ENCODE results near the gene ABCA10. TPM values are rescaled to one million over a fixed set of nuclear protein-coding genes. Genes with fewer than 3 reads are reported as not detected.

The ABCA10 gene
- total and polyA plus RNA-seq, 2 of the 13 experiments (the other 11 are each of a cell fraction or from before 2014, with no cell fraction given), result 0.02 to 0.08 TPM

DNA sequence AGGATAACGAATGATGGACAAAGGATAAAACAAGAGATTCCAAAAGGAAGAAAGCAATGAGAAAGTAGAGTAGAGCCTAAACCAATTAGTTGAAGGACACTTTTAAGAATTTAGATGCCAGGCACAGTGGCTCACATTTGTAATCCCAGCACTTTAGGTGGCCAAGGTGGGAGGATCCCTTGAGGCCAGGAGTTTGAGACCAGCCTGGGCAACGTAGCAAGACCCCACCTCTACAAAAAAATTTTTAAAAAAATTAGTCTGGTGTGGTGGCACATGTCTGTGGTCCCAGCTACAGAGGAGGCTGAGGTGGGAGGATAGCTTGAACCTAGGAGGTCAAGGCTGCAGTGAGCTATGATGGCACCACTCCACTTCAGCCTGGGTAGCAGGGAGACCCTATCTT lies 20.0 kb downstream of the ABCA10 start:
- intact Hi-C loops (cut with micrococcal nuclease; ENCODE audit: unreplicated experiment), result no loop called here
- H3K4me1 ChIP-seq (ENCODE audit: insufficient read depth, low read length), result no peaks in the 10 kb centered on the region
- no peaks in the 10 kb centered on the region for H3K36me3 ChIP-seq (replicated peaks in 1 of 2; ENCODE audit: control insufficient read depth in 1 of 2, insufficient read depth in 2 of 2, low read length in 2 of 2)
- BruUV-seq (replicated peaks), result no TSS peak
- no peak overlapping the region for H3K9ac ChIP-seq (ENCODE audit: insufficient read depth, low read depth, low read length)
- no peak overlapping the region for H3K27ac ChIP-seq (ENCODE audit: extremely low read length, insufficient read depth, low read length)
- H3K4me2 ChIP-seq (ENCODE audit: low read depth, low read length), result no peak overlapping the region
- POLR2A ChIA-PET, result no interaction called here
- no peaks in the 10 kb centered on the region for H4K20me1 ChIP-seq (ENCODE audit: insufficient read depth, low read length)
- CTCF ChIA-PET (ENCODE audit: low intra/inter-chr PET ratio, low total read pairs), result no interaction called here
- H3K27me3 ChIP-seq (ENCODE audit: control insufficient read depth in 1 of 2, insufficient read depth in 2 of 2, low read length in 2 of 2), result 0 out of 5 replicates have a peak, but pooled peaks cover 0 to 3% of the 10 kb centered on the region in 2 experiments
- ATAC-seq (no peak), DNase-seq (ENCODE audit: low spot score) (no peak), FAIRE-seq (no peak)
- TF ChIP-seq ZNF121 (CRISPR knock-in tag; IDR thresholded peaks at IDR 0.05) (peak; percentile 53; the same call in 1 of the 2 replicates), ZNF569 (CRISPR knock-in tag; IDR thresholded peaks at IDR 0.05; ENCODE audit: borderline replicate concordance) (no peak), SMAD9 (CRISPR knock-in tag; IDR thresholded peaks at IDR 0.05) (no peak)
- H3K4me3 ChIP-seq (replicated peaks in 1 of 3; ENCODE audit: insufficient read depth in 1 of 3, low read depth in 2 of 3, low read length in 3 of 3), result no peak overlapping the region
- H3K79me2 ChIP-seq (ENCODE audit: insufficient read depth, low read length), result no peaks in the 10 kb centered on the region
- 20% methylated on average over 2 of the region's 2 CpGs for WGBS (ENCODE audit: low lambda C conversion rate)
- no peak overlapping the region for H2AFZ ChIP-seq (ENCODE audit: low read length)
- no peaks in the 10 kb centered on the region; the same call in 1 of the 2 replicates for H3K9me3 ChIP-seq (ENCODE audit: low read length)
- in situ Hi-C loops (cut with HindIII; ENCODE audit: extremely low pct_ligation_motif_present, low pct_unique_long_range_greater_than_20kb), result no loop called here

- Histone ChIP-seq H2AFZ (ENCODE audit: low read length) (no peak overlapping the region), H3K27me3 (ENCODE audit: control insufficient read depth in 1 of 2, insufficient read depth in 2 of 2, low read length in 2 of 2) (0 out of 5 replicates have a peak, but pooled peaks cover 0 to 3% of the 10 kb centered on the region in 2 experiments), H3K9ac (ENCODE audit: insufficient read depth, low read depth, low read length) (no peak overlapping the region), H3K4me2 (ENCODE audit: low read depth, low read length) (no peak overlapping the region), H3K4me3 (replicated peaks in 1 of 3; ENCODE audit: insufficient read depth in 1 of 3, low read depth in 2 of 3, low read length in 3 of 3) (no peak overlapping the region), H3K79me2 (ENCODE audit: insufficient read depth, low read length) (no peaks in the 10 kb centered on the region), H3K27ac (ENCODE audit: extremely low read length, insufficient read depth, low read length) (no peak overlapping the region), H4K20me1 (ENCODE audit: insufficient read depth, low read length) (no peaks in the 10 kb centered on the region), H3K4me1 (ENCODE audit: insufficient read depth, low read length) (no peaks in the 10 kb centered on the region), H3K9me3 (ENCODE audit: low read length) (no peaks in the 10 kb centered on the region), H3K36me3 (replicated peaks in 1 of 2; ENCODE audit: control insufficient read depth in 1 of 2, insufficient read depth in 2 of 2, low read length in 2 of 2) (no peaks in the 10 kb centered on the region)
- no peak for ATAC-seq
- no TSS peak for BruUV-seq (replicated peaks)
- FAIRE-seq, result no peak
- in situ Hi-C loops (cut with HindIII; ENCODE audit: extremely low pct_ligation_motif_present, low pct_unique_long_range_greater_than_20kb) (no loop called here), intact Hi-C loops (cut with micrococcal nuclease; ENCODE audit: unreplicated experiment) (no loop called here)
- 11% methylated on average over 4 of the region's 4 CpGs for WGBS (ENCODE audit: low lambda C conversion rate)
- ChIA-PET CTCF (ENCODE audit: low intra/inter-chr PET ratio, low total read pairs) (no interaction called here), POLR2A (no interaction called here)
- no peak for DNase-seq (ENCODE audit: low spot score)
- TF ChIP-seq PHF5A (CRISPR knock-in tag; IDR thresholded peaks at IDR 0.05; ENCODE audit: low read depth, unreplicated experiment) (no peak), ADNP (CRISPR knock-in tag; IDR thresholded peaks at IDR 0.05) (no peak), ZNF550 (CRISPR knock-in tag; IDR thresholded peaks at IDR 0.05; ENCODE audit: borderline replicate concordance) (no peak), SRSF4 (IDR thresholded peaks at IDR 0.05; ENCODE audit: low read depth, low read length, poor library complexity, severe bottlenecking) (no peak), ZNF180 (CRISPR knock-in tag; IDR thresholded peaks at IDR 0.05; ENCODE audit: borderline replicate concordance, low read depth) (no peak), AGO2 (optimal IDR thresholded peaks at IDR 0.05; ENCODE audit: low read depth, low read length) (no peak), ZNF891 (CRISPR knock-in tag; IDR thresholded peaks at IDR 0.05) (no peak)
- TF ChIP-seq, protein P1, sequence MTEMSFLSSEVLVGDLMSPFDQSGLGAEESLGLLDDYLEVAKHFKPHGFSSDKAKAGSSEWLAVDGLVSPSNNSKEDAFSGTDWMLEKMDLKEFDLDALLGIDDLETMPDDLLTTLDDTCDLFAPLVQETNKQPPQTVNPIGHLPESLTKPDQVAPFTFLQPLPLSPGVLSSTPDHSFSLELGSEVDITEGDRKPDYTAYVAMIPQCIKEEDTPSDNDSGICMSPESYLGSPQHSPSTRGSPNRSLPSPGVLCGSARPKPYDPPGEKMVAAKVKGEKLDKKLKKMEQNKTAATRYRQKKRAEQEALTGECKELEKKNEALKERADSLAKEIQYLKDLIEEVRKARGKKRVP (CRISPR knock-in tag; IDR thresholded peaks at IDR 0.05), result no peak
Measured at GRCh38 chr17:69207151-69207550, 21.5 kb downstream of the ABCA10 start.
